A673 (cell line): ENCODE data around the gene KISS1R. TPM values are rescaled to one million over a fixed set of nuclear protein-coding genes. Genes with fewer than 3 reads are reported as not detected.

Experiments used
- BruUV-seq: library from RNA; stranded (reverse); fragments of 400-500 nt; replicated peaks from 2 replicates; lab custom pipeline; 2021; lab: Mats Ljungman, UMichigan
- CTCF ChIA-PET: fragments of 300-600 bp; sonication (Branson Sonifier 250); formaldehyde crosslinking; loops from one replicate; lab custom pipeline; 2022; ENCODE audit warnings: antibody characterized with exemption; lab: Charles Lee
- POLR2A ChIA-PET: fragments of 300-600 bp; sonication (Branson Sonifier 250); formaldehyde crosslinking; loops from one replicate; lab custom pipeline; 2022; ENCODE audit warnings: antibody characterized with exemption; ENCODE audit not compliant: low non-redundant PET; lab: Charles Lee
- DNase-seq: peaks from one replicate; pipeline ENCODE4 v3.0.0-alpha.2; 2015; ENCODE audit warnings: low spot score
- H3K27ac ChIP-seq: fragments of 200-600 bp; sonication (generic); 2 replicates; pipeline ENCODE4 v1.5.1; 2016; ENCODE audit warnings: mixed run types, low read depth, mild to moderate bottlenecking, mixed read lengths, antibody characterized with exemption, low read length; ENCODE audit not compliant: poor library complexity, severe bottlenecking
- H3K27me3 ChIP-seq: fragments of 200-600 bp; sonication (generic); replicated peaks from 2 replicates; pipeline ENCODE4 v1.6.1; 2017; ENCODE audit warnings: mixed run types, low read depth, mild to moderate bottlenecking, mixed read lengths, antibody characterized with exemption, low read length; ENCODE audit not compliant: insufficient read depth, poor library complexity
- H3K36me3 ChIP-seq: fragments of 200-600 bp; sonication (generic); 2 replicates; pipeline ENCODE4 v1.6.1; 2016; ENCODE audit warnings: mixed run types, mild to moderate bottlenecking, mixed read lengths, antibody characterized with exemption, low read length; ENCODE audit not compliant: insufficient read depth, poor library complexity, severe bottlenecking
- H3K4me1 ChIP-seq: fragments of 200-600 bp; sonication (generic); 2 replicates; pipeline ENCODE4 v1.6.1; 2017; ENCODE audit warnings: mixed run types, mild to moderate bottlenecking, mixed read lengths, antibody characterized with exemption, low read length; ENCODE audit not compliant: insufficient read depth, poor library complexity, severe bottlenecking
- H3K4me3 ChIP-seq: fragments of 200-600 bp; sonication (generic); 2 replicates; pipeline ENCODE4 v1.5.1; 2016; ENCODE audit warnings: low read depth, mixed run types, mild to moderate bottlenecking, mixed read lengths, low read length; ENCODE audit not compliant: poor library complexity, severe bottlenecking
- H3K9me3 ChIP-seq: fragments of 200-600 bp; sonication (generic); 2 replicates; pipeline ENCODE4 v1.6.1; 2016; ENCODE audit warnings: mixed run types, low read depth, mild to moderate bottlenecking, mixed read lengths, antibody characterized with exemption, low read length; ENCODE audit not compliant: poor library complexity, severe bottlenecking
- EZH2 ChIP-seq: fragments of 200-600 bp; sonication (generic); IDR thresholded peaks from 2 replicates; pipeline ENCODE4 v1.6.1; 2017; ENCODE audit warnings: borderline replicate concordance, low read depth, mild to moderate bottlenecking, mixed read lengths, antibody characterized with exemption, low read length; ENCODE audit not compliant: poor library complexity, severe bottlenecking
- intact Hi-C: fragments of 100-400 bp; cut with micrococcal nuclease; formaldehyde crosslinking; loops from one replicate; pipeline ENCODE4 v1.10.0; 2022; ENCODE audit not compliant: unreplicated experiment
- total RNA-seq: library from RNA; stranded (reverse); gene quantifications from 2 replicates; pipeline ENCODE4 v1.2.3, GENCODE V29; 2021
- TF ChIP-seq, protein P1 (sequence below): fragments of 300-800, 200-600 bp; sonication (generic); conservative IDR thresholded peaks from 2 replicates; pipeline ENCODE4 v1.5.1; 2017; ENCODE audit warnings: low read depth, mild to moderate bottlenecking, antibody characterized with exemption, low read length, moderate library complexity, mixed read lengths

KISS1R gene
- total RNA-seq, 1 experiment from 2014 or later = not detected

DNA sequence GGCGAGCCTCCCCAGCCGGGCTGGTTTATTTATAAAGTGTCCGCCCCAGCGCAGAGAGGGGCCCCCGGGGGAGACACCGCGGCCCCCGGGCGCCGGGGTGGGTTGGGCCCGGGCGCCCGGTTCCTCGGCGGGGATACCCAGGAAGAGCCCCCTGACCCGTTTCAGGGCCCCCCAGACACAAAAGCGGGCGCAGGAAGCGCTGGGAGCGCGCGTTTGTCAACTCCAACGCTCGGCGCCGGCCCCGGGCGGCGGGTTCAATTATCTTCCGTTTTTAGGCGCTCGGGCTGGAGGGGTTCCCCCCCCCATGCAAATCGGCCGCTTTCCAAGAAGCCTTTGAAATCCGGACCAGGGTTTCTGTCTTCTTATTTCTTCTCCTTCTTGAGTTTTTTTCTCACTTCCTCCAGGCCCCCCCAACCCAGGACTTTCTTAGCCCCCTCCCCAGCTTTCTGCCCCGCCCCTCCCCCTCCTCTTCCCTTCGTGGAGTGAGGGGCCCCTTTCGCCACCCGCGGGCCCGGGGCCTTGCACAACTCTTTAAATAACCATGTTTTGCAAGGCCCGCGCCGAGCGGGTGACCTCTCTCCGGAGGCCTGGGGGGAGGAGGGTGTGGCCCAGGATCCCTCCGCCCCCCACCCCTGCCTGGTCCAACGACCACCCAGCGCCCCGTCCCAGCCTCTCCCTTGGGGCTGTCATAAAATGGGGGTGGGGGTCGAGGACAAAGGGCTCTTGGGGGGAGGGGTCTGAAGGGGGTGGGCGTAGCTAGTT is 9.6 kb downstream of the KISS1R start:
- DNase-seq = peak; percentile 59
- ChIA-PET CTCF (no interaction called here), POLR2A (no interaction called here)
- BruUV-seq = no TSS peak
- no peaks in the 10 kb centered on the region for H3K27me3 ChIP-seq
- H3K27ac ChIP-seq = peak overlapping the region; percentile 92
- H3K9me3 ChIP-seq = no peaks in the 10 kb centered on the region
- TF ChIP-seq, protein P1, sequence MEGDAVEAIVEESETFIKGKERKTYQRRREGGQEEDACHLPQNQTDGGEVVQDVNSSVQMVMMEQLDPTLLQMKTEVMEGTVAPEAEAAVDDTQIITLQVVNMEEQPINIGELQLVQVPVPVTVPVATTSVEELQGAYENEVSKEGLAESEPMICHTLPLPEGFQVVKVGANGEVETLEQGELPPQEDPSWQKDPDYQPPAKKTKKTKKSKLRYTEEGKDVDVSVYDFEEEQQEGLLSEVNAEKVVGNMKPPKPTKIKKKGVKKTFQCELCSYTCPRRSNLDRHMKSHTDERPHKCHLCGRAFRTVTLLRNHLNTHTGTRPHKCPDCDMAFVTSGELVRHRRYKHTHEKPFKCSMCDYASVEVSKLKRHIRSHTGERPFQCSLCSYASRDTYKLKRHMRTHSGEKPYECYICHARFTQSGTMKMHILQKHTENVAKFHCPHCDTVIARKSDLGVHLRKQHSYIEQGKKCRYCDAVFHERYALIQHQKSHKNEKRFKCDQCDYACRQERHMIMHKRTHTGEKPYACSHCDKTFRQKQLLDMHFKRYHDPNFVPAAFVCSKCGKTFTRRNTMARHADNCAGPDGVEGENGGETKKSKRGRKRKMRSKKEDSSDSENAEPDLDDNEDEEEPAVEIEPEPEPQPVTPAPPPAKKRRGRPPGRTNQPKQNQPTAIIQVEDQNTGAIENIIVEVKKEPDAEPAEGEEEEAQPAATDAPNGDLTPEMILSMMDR = no peak
- TF ChIP-seq EZH2 = no peak
- H3K4me1 ChIP-seq = peaks cover 13% of the 10 kb centered on the region
- peak overlapping the region; percentile 97 for H3K4me3 ChIP-seq
- H3K36me3 ChIP-seq = peaks cover 6% of the 10 kb centered on the region
- intact Hi-C loops = no loop called here

DNA sequence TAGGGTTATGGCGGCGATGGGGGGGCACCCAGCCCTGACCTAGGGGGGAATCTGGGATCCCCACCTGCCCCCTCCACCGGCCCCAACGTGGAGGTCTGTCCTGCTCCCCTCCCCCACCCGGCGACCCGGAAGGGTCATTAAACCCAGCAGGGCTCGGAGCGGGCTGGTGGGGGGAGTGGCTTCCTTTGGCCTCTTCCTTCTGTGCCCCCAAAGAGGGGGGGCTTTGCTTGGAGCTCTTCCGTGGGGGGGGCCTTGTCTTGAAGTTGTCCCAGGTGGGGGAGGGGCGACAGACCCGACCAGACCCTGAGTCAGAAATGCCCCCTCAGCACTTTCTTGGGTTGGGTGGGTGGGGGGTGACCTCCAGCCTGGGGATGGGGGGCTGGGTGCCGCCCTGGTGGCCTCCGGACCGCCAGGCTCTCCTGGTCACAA is 10.2 kb downstream of the KISS1R start:
- intact Hi-C loops = no loop called here
- no peak for DNase-seq

DNA sequence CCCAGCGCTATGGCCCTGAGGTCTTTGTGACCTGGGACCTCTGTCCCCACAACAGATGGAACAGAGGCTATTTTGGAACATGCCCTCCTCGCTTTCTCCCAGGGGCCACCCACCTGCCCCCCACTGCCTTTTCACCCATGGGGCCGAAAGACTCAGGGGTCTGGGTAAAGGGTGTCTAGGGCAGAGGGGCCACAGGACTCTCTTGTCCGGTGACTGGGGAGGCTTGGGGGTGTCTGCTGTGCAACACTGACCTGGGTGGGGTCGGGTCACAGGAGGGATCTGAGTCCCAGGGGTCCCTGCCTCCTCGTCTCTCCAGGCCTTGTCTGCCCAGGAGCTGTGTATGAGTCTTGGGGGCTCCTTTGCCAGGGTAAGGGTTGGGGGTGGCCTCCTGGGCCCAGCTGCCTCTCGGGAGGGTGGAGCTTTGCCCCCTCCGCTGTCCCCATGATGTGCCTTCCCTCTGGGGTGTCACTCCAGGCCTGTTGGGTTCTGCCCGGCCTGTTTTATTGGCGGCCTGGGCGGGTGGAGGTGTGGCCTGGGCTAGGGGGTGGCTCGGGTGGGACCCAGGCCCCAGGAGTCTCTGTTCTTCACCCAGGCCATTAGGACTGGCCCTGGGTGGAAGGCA is 10.8 kb downstream of the KISS1R start:
- peaks cover 13% of the 10 kb centered on the region for H3K4me1 ChIP-seq
- intact Hi-C loops = no loop called here
- POLR2A ChIA-PET = no interaction called here
- DNase-seq = no peak
- TF ChIP-seq, protein P1 = no peak
- TF ChIP-seq EZH2 = no peak
- CTCF ChIA-PET = no interaction called here
- no peak overlapping the region for H3K4me3 ChIP-seq
- H3K9me3 ChIP-seq = no peaks in the 10 kb centered on the region
- H3K36me3 ChIP-seq = peaks cover 6% of the 10 kb centered on the region
- no TSS peak for BruUV-seq
- H3K27me3 ChIP-seq = no peaks in the 10 kb centered on the region
- peak overlapping the region; percentile 37 for H3K27ac ChIP-seq

More for the DNA sequence above, 10.2 kb downstream of the KISS1R start:
- Histone ChIP-seq H3K36me3 (peaks cover 6% of the 10 kb centered on the region), H3K27ac (peak overlapping the region; percentile 92), H3K9me3 (no peaks in the 10 kb centered on the region), H3K4me3 (peak overlapping the region; percentile 97), H3K4me1 (peaks cover 13% of the 10 kb centered on the region), H3K27me3 (no peaks in the 10 kb centered on the region)
- no TSS peak for BruUV-seq
- CTCF ChIA-PET = no interaction called here
- TF ChIP-seq, protein P1 = no peak
- no peak for TF ChIP-seq EZH2
- POLR2A ChIA-PET = no interaction called here
